ENCODE measurements around the gene GALNT2. TPM values are rescaled to one million over a fixed set of nuclear protein-coding genes. Genes with fewer than 3 reads are reported as not detected.

Gene GALNT2
- polyA plus RNA-seq, 4 donors: 55.9 to 65.0 (median 62.9) TPM

- no peak for DNase-seq (ENCODE audit: low read depth in 4 of 4, low spot score in 2 of 4)
Observed at GRCh38 chr1:230156068-230156467, 89.0 kb downstream of the GALNT2 start.

GRCh38 chr1:230156536-230156935 is 89.5 kb downstream of the GALNT2 start:
- no peak for DNase-seq (ENCODE audit: low read depth in 4 of 4, low spot score in 2 of 4)

- no peak for DNase-seq (ENCODE audit: low read depth in 4 of 4, low spot score in 2 of 4)
Observed at GRCh38 chr1:230157420-230158390, 90.7 kb downstream of the GALNT2 start.

GRCh38 chr1:230158415-230159291 is 91.6 kb downstream of the GALNT2 start:
- DNase-seq (ENCODE audit: low read depth in 4 of 4, low spot score in 2 of 4): no peak

GRCh38 chr1:230159580-230159979 is 92.5 kb downstream of the GALNT2 start:
- DNase-seq (ENCODE audit: low read depth in 4 of 4, low spot score in 2 of 4): no peak

GRCh38 chr1:230160957-230161771 is 94.1 kb downstream of the GALNT2 start:
- no peak for DNase-seq (ENCODE audit: low read depth in 4 of 4, low spot score in 2 of 4)

- no peak for DNase-seq (ENCODE audit: low read depth in 4 of 4, low spot score in 2 of 4)
Observed at GRCh38 chr1:230163205-230163604, 96.2 kb downstream of the GALNT2 start.

- no peak for DNase-seq (ENCODE audit: low read depth in 4 of 4, low spot score in 2 of 4)
Observed at GRCh38 chr1:230163719-230164118, 96.7 kb downstream of the GALNT2 start.

- no peak for DNase-seq (ENCODE audit: low read depth in 4 of 4, low spot score in 2 of 4)
Observed at GRCh38 chr1:230165536-230165935, 98.5 kb downstream of the GALNT2 start.

GRCh38 chr1:230166366-230167132 is 99.5 kb downstream of the GALNT2 start:
- DNase-seq (ENCODE audit: low read depth in 4 of 4, low spot score in 2 of 4): no peak

GRCh38 chr1:230167419-230167852 is 100.4 kb downstream of the GALNT2 start:
- no peak for DNase-seq (ENCODE audit: low read depth in 4 of 4, low spot score in 2 of 4)

- DNase-seq (ENCODE audit: low read depth in 4 of 4, low spot score in 2 of 4): no peak
Observed at GRCh38 chr1:230169454-230170152, 102.6 kb downstream of the GALNT2 start.

GRCh38 chr1:230170153-230170547 is 103.1 kb downstream of the GALNT2 start:
- no peak for DNase-seq (ENCODE audit: low read depth in 4 of 4, low spot score in 2 of 4)

- no peak for DNase-seq (ENCODE audit: low read depth in 4 of 4, low spot score in 2 of 4)
Observed at GRCh38 chr1:230170622-230171021, 103.6 kb downstream of the GALNT2 start.

GRCh38 chr1:230171356-230172015 is 104.4 kb downstream of the GALNT2 start:
- DNase-seq (ENCODE audit: low read depth in 4 of 4, low spot score in 2 of 4): no peak

GRCh38 chr1:230172016-230172537 is 105.0 kb downstream of the GALNT2 start:
- no peak for DNase-seq (ENCODE audit: low read depth in 4 of 4, low spot score in 2 of 4)

GRCh38 chr1:230173187-230173975 is 106.3 kb downstream of the GALNT2 start:
- DNase-seq (ENCODE audit: low read depth in 4 of 4, low spot score in 2 of 4): no peak
